ENCODE results near the gene RNF152. TPM values are rescaled to one million over a fixed set of nuclear protein-coding genes. Genes with fewer than 3 reads are reported as not detected.

Gene RNF152
- polyA plus RNA-seq, 4 donors = 8.4 to 12.4 (median 11.5) TPM

DNA sequence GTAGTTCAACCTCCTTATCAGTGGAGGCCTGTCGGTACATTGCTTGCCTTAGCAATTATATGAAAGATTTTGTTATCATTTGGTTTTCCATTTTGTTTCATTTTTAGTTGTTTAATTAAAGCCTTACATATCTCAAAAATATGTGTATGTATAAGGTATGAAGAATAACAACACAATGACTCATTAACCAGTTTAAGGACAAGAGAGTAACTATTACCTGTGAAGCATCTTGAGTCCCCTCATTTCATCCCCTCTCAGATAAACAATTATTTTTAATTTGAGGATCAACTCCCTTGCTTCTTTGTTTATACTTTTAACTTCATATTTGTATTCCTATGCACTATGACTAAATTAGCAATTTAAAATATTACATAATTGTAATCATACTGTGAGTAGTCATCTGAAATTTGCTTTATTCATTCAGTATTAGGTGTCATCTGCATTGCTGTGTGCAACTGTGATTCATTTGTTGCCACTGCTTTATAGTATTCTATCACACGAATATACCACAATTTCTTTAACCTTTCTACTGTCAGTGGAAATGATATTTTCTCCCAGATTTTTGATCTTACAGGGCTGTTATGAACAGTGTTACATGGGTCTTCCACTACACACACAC, 126.4 kb downstream of the RNF152 start:
- DNase-seq (ENCODE audit: low read depth in 4 of 4, low spot score in 3 of 4) = no peak

DNA sequence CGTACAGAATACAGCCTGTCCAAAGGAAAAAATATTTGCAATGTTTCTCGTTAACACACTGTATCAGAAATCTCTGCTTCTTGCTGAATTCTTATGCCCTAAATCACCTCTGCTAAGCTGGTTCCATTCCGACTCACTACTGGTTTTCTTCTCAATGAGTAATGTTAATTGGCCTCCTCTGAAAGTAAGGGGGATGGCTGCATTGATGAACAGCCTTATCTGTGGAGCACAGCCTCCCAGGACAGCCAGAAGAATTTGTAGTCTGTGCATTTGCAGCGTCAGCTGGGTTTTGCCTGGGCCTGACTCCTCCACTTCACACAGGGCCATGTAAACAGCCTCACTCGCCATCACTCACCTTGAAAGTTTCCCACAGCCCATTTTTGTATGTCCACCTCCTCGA, 127.7 kb downstream of the RNF152 start:
- no peak for DNase-seq (ENCODE audit: low read depth in 4 of 4, low spot score in 3 of 4)

- DNase-seq (ENCODE audit: low read depth in 4 of 4, low spot score in 3 of 4) = no peak
Observed at GRCh38 chr18:61764381-61764780, 128.4 kb downstream of the RNF152 start.

GRCh38 chr18:61761875-61762274, 130.9 kb downstream of the RNF152 start:
- no peak for DNase-seq (ENCODE audit: low read depth in 4 of 4, low spot score in 3 of 4)
